ENCODE data around the gene ANKS3. TPM values are rescaled to one million over a fixed set of nuclear protein-coding genes. Genes with fewer than 3 reads are reported as not detected.
A peak's percentile ranks its signal among the peaks of the same experiment; 100 is the strongest.

The ANKS3 gene
- total and polyA plus RNA-seq, 8 donors, result 8.7 to 69.1 (median 12.6) TPM

DNA sequence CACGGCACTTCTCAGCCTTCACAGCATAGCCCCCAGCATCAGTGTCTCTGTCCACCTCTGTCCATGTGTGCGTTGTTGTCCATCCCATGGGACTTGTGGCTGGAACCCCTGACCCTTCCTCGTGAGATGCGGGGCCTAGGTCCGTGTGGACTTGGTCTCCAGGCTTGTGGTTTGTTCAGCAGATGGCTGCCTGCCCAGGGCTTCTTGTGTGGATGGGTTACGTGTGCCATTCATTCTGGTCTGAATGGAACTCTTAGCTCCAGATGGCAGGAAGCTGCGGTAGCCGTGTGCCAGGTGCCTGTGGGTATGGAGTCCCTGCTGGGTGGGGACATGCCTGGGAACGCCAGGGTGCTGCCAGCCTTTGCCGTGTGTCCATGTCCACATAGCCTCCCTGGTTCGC is 72.4 kb downstream of the ANKS3 start:
- H3K4me3 ChIP-seq, result no peak overlapping the region
- peaks cover 0 to 16% (median 5%) of the 10 kb centered on the region in 3 donors for H3K36me3 ChIP-seq
- TF ChIP-seq CTCF (IDR thresholded peaks at IDR 0.05), result no peak
- ATAC-seq (no peak), DNase-seq (no peak), FAIRE-seq (no peak)
- H3K9me3 ChIP-seq, result no peaks in the 10 kb centered on the region
- peaks cover 0 to 3% (median 0%) of the 10 kb centered on the region in 3 donors for H3K4me1 ChIP-seq
- no peak overlapping the region for H3K27ac ChIP-seq
- H3K27me3 ChIP-seq, result no peaks in the 10 kb centered on the region
- WGBS, 2 donors, result 86 to 91% methylated on average over 11 of the region's 11 CpGs
- intact Hi-C loops (cut with DNase I), result no loop called here

DNA sequence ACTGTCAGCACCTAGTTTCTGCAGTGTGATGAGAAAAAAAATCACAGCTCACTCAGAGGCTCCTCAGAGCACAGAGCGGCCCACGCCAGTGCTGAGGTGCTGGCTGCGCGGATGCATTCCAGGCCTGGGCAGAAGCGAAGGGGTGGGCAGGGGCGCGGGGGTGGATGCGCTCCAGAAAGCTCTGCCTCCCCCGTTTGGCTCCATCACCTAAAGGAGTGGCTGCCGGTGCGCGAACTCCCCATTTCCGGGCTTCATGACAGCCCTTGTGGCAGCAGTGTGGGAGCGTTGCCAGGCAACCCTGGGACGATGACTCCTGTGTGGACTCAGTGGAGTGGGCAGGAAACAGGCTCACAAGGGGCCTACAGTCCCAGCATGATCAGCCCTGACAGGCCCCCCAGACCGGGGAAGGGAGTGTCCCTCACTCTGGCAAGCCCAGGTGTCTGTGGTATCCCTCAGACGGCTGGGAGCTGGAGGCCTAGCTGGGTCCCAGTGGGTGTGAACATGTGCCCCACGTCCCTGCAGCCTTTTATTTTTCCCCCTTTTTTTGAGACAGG is 73.5 kb downstream of the ANKS3 start:
- Histone ChIP-seq H3K9me3 (no peaks in the 10 kb centered on the region), H3K36me3 (peaks cover 0 to 28% (median 5%) of the 10 kb centered on the region in 3 donors), H3K27ac (no peak overlapping the region), H3K27me3 (no peaks in the 10 kb centered on the region), H3K4me1 (peaks cover 0 to 3% (median 0%) of the 10 kb centered on the region in 3 donors), H3K4me3 (no peak overlapping the region)
- TF ChIP-seq CTCF (IDR thresholded peaks at IDR 0.05), result no peak
- FAIRE-seq (no peak), DNase-seq (no peak), ATAC-seq (peak in 3 of 4 donors; percentile 7 to 61 (median 47))
- WGBS, 2 donors, result 76 to 82% methylated on average over 18 of the region's 18 CpGs
- intact Hi-C loops (cut with DNase I), result no loop called here

DNA sequence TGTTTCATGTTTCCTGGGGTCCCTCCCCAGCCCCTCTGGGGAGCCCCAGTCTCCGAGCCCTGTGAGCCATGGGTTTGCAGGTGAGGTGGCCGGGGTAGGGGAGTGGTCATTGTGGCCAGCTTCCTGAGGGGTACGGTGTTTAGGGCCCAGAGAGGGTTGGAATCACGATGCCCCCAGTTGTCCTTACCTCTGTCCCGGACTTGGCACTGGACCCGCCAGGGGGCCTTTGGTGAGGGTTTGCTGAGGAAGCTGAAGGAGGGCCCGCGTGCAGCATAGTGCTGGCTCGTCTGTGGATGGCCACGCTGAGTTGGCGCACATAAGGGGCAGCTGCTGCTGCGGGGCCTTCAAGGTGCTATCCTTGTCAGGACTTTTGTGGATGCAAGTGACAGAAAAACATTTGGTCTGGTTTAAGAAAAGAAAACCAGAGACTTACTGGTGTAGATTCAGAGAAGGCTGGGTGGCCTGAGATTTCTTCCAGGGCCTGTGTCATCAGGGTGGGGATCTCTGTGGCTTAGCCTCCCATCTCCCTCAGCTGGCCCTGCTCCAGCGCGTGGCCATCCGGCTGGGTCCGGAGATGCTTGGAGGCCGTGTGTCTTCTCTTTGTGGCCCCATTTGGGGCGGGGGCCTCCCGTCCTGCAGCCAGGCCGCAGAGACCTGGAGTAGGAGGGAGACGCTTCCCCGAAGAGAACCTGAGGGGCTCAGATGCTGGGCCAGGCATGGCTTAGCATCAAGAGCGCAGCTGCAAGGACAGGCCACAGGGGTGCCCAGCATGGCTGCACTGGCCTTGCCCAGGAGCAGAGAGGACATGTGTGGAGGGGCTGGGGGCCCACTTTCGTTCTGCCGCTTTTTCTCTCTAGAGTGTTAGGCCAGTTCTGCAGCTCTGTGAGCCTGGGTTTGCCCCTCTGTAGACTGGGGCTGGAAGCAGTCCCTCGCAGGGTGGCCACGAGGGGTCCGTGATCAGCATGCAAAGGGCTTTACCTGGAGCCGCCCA is 74.4 kb downstream of the ANKS3 start:
- Histone ChIP-seq H3K27ac (no peak overlapping the region), H3K4me1 (peaks cover 6 to 10% (median 8%) of the 10 kb centered on the region in 3 donors), H3K9me3 (no peaks in the 10 kb centered on the region), H3K4me3 (no peak overlapping the region), H3K27me3 (no peaks in the 10 kb centered on the region), H3K36me3 (peaks cover 0 to 28% (median 5%) of the 10 kb centered on the region in 3 donors)
- ATAC-seq (no peak), DNase-seq (no peak), FAIRE-seq (no peak)
- intact Hi-C loops (cut with DNase I), result no loop called here
- no peak for TF ChIP-seq CTCF (IDR thresholded peaks at IDR 0.05)
- WGBS, 2 donors, result 93 to 94% methylated on average over 29 of the region's 29 CpGs

GRCh38 chr16:4656695-4657686 is 77.1 kb downstream of the ANKS3 start:
- DNase-seq, result no peak

More at GRCh38 chr16:4656695-4657686, 77.1 kb downstream of the ANKS3 start:
- H3K36me3 ChIP-seq, result peaks cover 0 to 36% (median 5%) of the 10 kb centered on the region in 3 donors
- H3K27me3 ChIP-seq, result no peaks in the 10 kb centered on the region
- intact Hi-C loops (cut with DNase I), result no loop called here
- no peaks in the 10 kb centered on the region for H3K9me3 ChIP-seq
- WGBS, 2 donors, result 94 to 96% methylated on average over 25 of the region's 25 CpGs
- no peak for TF ChIP-seq CTCF (IDR thresholded peaks at IDR 0.05)
- H3K4me3 ChIP-seq, result no peak overlapping the region
- no peak overlapping the region for H3K27ac ChIP-seq
- ATAC-seq, result no peak
- FAIRE-seq, result no peak
- peaks cover 24 to 26% (median 24%) of the 10 kb centered on the region in 3 donors for H3K4me1 ChIP-seq
